HG03103 (cell line): ENCODE results near the gene MYO16.
"Not testable (repeated sequence)": the region's sequence is repeated elsewhere in the genome, so short reads cannot be mapped to it uniquely, and the experiment has no call there.

Experiments used
- ATAC-seq: cut with Tn5 transposase; IDR thresholded peaks from one replicate; pipeline ENCODE4 v1.9.1; 2021; ENCODE audit warnings: low read depth; ENCODE audit not compliant: unreplicated experiment

Gene MYO16

GRCh38 chr13:109207622-109208021, 578.2 kb downstream of the MYO16 start:
- ATAC-seq: no peak

- ATAC-seq: no peak
Observed at GRCh38 chr13:109208522-109208921, 579.1 kb downstream of the MYO16 start.

- ATAC-seq: no peak
Observed at GRCh38 chr13:109209526-109209925, 580.1 kb downstream of the MYO16 start.

GRCh38 chr13:109211616-109212015, 582.2 kb downstream of the MYO16 start:
- ATAC-seq: no peak

GRCh38 chr13:109212650-109213049, 583.2 kb downstream of the MYO16 start:
- ATAC-seq: no peak

GRCh38 chr13:109213714-109214113, 584.3 kb downstream of the MYO16 start:
- no peak for ATAC-seq

- ATAC-seq: no peak
Observed at GRCh38 chr13:109214393-109214792, 585.0 kb downstream of the MYO16 start.

- no peak for ATAC-seq
Observed at GRCh38 chr13:109215377-109215776, 586.0 kb downstream of the MYO16 start.

- not testable (repeated sequence) for ATAC-seq
Observed at GRCh38 chr13:109217510-109217909, 588.1 kb downstream of the MYO16 start.

- no peak for ATAC-seq
Observed at GRCh38 chr13:109220631-109221030, 591.2 kb downstream of the MYO16 start.

- ATAC-seq: no peak
Observed at GRCh38 chr13:109224033-109224432, 594.6 kb downstream of the MYO16 start.

GRCh38 chr13:109226631-109227030, 597.2 kb downstream of the MYO16 start:
- no peak for ATAC-seq

- no peak for ATAC-seq
Observed at GRCh38 chr13:109227344-109227940, 598.0 kb downstream of the MYO16 start.

- ATAC-seq: no peak
Observed at GRCh38 chr13:109228211-109228610, 598.8 kb downstream of the MYO16 start.

GRCh38 chr13:109231888-109232287, 602.5 kb downstream of the MYO16 start:
- ATAC-seq: no peak

GRCh38 chr13:109233293-109233692, 603.9 kb downstream of the MYO16 start:
- no peak for ATAC-seq

GRCh38 chr13:109235901-109236300, 606.5 kb downstream of the MYO16 start:
- no peak for ATAC-seq

- ATAC-seq: no peak
Observed at GRCh38 chr13:109241160-109241559, 611.7 kb downstream of the MYO16 start.

- ATAC-seq: no peak
Observed at GRCh38 chr13:109243311-109243951, 614.0 kb downstream of the MYO16 start.

GRCh38 chr13:109244566-109244965, 615.2 kb downstream of the MYO16 start:
- ATAC-seq: no peak

- no peak for ATAC-seq
Observed at GRCh38 chr13:109246001-109246400, 616.6 kb downstream of the MYO16 start.

GRCh38 chr13:109249780-109250528, 620.5 kb downstream of the MYO16 start:
- ATAC-seq: no peak
